Measurements from ENCODE around the gene NDC80.

NDC80 gene

DNA sequence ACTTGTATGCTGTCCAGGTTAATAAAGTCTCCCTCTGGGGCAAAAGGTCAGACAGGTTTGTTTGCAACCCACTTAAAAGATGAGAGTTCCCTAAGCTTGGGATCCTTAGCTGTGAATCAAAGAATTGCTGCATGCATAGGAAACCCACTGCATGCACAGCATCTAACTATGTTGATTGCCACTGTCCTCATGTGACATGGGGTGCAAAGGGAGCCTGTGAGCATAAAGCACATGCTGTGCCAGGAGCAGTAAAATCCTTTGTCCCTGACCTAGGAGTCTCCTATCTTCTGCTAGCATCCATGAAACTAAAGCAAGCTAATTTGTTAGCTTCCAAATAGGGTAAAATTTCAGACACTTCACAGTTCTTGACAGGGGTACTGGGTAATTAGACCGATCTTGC lies 13.8 kb upstream of the NDC80 start:
- DNase-seq (ENCODE audit: low spot score), result no peak

DNA sequence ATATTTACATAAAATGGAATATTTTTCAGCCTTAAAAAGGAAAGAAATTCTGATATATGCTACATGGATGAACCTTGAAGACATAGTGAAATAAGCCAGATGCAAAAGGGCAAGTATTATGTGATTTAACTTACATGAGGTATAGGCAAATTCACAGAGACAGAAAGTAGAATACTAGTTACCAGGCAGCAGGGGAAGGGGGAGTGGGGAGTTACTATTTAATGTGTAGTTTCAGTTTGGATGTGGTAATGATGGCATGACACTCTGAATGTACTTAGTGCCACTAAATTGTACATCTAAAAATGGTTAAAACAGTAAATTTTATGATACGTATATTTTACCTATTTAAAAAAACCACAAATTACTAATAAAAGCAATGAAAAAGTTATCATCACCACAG lies 12.1 kb upstream of the NDC80 start:
- no peak for DNase-seq (ENCODE audit: low spot score)

DNA sequence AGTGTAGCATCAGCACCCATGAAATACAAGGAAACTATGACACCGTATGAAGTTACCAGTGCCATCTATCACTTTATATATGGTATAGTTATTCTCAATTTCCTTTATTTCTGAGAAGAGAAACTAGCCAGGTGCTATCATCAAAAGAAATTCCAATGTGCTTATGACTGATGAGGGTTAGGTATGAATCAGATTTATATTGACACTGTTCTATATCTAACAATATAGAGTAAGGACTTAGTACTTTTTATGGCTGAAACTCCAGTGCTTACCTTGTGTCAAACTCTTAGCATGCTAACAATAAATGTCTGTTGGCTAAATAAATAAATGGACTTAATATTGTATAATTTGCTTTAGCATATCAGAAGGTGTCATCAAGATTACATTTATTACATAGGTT lies 7.0 kb upstream of the NDC80 start:
- no peak for DNase-seq (ENCODE audit: low spot score)

DNA sequence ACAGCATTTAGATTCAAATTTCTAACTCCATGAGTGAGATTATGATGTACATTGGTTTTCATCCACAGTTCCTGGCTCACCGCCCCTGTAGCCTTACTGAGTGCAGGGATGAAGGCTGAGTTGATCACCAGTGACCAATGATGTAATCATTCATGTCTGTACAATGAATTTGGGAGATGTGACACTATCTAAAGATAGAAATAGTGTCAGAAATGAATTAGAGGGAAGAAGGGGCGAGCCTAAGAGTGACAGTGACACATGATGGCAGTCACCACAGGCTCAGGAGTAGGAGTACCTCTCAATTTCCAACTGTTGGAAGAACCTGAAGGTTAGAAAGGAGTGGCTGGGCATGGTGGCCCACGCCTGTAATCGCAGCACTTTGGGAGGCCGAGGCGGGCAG lies 3.2 kb upstream of the NDC80 start:
- DNase-seq (ENCODE audit: low spot score), result no peak

DNA sequence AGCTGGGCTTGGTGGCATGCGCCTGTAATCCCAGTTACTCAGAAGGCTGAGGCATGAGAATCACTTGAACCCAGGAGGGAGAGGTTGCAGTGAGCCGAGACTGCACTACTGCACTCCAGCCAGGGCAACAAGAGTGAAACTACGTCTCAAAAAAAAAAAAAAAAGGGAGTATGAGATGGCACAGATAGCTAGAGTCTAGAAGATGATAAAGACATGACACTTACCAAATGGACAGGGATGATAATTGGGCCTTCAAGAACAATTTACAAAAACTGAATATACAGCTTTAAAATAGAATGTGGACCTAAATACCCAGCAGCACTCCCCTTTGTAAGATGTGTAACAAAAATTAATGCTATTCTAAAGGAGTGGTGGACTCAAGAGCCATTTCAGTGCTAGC lies 2.8 kb upstream of the NDC80 start:
- no peak for DNase-seq (ENCODE audit: low spot score)

DNA sequence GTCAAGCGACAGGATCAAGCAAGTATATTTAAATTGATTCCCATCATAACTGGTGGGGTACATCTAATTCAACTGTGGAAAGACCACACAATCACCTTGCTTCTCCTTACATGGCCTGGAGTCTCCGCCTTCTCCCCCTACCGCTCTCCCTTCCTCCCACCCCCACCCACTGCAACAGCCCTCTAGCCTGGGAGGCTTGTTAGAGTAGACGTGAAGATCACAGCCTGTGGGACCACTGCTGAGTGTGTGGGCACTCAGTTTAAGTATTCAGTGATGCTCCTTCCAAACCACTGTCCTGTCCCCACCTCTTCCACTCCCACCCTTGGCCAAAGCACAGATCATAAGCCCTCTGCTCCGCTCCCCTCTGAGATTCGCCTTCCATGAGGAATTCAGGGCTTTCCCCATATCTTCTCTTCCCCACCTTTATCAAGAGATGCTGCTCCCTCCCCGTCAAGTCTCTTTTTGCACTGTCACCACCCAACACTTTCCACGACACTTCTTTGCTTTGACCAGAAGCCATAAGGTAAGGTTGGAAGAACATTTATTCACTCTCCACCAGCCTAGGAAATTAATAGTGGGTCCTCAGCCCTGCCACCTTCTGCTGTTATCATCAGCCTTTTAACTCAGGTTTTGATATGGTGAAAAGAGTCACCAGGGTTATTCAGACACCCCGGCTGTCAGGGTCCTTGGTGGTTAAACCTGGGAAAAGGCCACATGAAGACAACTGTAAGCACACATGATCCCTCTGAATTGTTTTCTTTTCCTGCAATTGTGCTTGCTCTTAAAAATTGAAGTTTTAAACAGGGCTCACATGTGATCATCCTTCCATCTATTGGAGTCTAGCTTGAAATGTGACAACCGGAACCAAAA lies 1.8 kb upstream of the NDC80 start:
- no peak for DNase-seq (ENCODE audit: low spot score)

DNA sequence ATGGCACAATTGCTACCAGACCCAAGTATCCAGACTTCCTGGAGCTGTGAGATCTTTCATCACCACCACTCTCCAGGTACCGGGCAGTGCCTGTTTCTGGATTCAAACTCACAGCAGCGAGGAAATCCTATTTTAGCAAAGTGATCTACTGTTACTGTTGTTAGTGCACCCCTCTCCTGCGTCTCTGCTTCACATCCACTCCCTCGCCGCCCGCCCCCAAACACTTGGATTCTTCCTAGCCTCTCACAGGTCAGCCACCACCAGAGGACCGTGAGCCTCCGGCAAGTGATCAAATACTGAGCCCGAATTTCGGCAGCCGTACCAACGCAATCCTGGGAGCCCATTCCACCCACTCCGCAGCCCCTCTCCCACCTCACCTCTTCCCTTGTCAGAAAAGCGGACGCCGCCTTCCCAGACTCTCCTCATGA lies 571 bp upstream of the NDC80 start:
- peak; percentile 87 for DNase-seq (ENCODE audit: low spot score)

DNA sequence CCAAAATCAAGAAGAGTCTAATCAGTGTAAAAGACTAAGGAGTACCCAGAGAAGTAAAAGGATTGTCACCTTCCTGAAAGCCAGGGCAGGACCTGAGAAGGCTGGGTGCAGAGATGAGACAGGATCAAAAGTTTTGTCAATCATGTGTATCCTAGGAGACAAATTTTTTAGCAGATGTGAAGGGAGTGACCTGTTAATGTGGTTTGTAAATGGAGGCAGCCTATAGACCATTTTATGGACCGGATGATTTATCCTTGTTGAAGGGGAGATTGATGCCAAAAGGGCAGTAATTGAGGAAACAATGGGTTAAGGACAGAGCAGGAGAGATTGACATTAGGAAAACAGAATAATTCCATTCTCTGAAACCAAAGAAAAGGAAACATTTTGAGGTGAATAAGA lies 813 bp downstream of the NDC80 start:
- DNase-seq (ENCODE audit: low spot score), result no peak

DNA sequence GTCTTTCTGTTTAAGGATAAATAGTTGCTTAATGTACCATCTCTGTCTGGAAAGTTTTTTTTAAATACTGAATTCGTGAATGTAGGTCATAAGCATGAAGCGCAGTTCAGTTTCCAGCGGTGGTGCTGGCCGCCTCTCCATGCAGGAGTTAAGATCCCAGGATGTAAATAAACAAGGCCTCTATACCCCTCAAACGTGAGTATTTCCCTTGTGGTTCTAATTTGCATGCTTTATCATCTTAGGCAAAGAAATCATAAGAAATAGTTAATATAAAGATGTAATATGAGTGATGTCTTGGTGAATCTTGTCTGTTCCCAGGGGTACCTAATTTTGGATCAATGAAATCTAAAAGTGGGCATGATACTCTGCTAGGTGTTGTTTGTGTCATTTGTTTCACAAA lies 1.5 kb downstream of the NDC80 start:
- DNase-seq (ENCODE audit: low spot score), result no peak

DNA sequence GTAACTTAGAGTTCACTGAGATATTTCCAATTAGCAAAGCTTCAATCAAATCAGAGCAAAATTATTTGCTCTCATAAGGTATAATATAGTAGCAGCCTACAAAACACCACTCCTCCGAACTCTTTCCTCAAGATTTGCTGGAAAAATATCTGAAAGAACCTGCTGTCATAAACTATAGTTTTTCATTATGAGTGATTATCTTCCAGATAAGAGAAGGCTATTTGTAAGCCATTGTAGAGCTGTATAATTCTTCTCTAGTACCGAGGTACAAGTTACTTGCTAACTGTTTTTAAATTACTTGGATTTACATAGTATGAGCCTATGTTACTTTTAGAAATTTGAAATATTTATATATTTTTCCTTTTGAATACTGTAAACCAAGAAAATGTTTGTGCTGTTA lies 2.1 kb downstream of the NDC80 start:
- no peak for DNase-seq (ENCODE audit: low spot score)

DNA sequence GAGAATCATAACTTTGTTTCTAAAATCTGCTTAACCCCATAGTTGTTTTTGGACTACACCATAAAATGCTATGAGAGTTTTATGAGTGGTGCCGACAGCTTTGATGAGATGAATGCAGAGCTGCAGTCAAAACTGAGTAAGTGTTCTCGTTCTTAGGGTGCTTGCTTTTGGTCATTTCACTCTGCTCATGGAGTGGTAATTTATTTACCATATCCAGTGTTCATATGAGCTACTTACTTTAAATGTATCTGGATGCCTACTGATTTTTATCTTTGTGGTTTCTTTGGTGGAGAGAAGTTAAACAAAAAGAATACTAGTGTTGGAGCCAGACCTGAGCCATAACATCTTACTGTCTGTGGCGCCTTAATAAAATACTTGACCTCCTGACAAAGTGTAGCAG lies 16.4 kb downstream of the NDC80 start:
- DNase-seq (ENCODE audit: low spot score), result no peak

DNA sequence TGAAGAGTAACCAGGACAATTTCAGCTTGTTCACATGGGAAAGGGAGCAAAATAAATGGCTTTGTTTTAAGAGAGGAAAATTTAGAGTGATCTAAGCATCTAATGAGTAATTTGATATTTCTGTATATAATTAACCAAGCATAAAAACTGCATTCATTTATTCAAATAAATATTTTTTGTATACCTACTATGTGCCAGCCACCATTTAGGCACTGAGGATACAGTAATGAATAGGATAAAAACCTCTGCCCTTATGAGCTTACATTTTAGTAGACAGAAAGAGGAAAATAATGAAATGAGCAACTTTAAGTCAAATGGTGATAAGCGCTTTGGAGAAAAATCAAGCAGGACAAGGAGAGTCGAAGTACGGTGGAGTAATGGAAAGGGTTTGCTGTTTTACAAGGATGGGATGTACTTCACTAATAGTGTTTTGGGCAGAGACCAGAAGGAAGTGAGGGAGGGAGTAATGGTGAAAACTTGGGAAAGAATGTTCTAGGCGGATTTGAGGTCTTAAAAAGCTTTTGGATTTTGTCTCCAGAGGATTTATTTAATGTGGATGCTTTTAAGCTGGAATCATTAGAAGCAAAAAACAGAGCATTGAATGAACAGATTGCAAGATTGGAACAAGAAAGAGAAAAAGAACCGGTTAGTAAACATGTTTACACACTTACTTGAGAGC lies 17.4 kb downstream of the NDC80 start:
- DNase-seq (ENCODE audit: low spot score), result no peak

DNA sequence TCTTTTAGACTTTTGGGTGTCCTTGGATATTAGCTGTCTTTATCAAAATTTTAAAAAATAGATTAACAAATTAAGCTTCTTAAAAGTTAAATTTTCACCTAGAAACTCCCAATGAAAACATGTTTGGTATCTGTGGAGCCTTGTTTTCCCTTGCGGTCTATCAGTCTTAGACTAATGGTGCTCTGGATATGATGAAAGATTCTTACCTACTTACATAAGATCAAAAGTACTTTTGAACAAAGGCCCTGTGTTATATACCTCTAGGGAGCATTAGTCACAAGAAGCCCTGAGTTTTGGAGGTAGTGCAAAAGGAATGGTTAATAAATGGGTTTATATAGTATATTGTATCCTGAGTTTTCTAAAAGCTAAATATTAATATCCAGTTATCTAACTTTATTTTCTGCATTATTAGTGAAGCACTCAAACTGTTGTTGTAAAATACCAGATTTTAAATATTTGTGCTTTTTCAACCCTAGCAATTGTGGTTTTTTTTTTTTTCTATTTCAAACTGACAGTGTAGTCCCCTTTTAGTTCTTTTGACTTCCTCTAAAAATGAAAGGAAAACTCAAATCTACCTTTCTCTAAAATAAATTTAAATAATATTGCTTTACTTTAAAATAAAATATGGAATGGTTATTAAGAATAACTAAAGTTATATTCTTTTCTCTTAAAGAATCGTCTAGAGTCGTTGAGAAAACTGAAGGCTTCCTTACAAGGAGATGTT lies 18.1 kb downstream of the NDC80 start:
- DNase-seq (ENCODE audit: low spot score), result no peak

DNA sequence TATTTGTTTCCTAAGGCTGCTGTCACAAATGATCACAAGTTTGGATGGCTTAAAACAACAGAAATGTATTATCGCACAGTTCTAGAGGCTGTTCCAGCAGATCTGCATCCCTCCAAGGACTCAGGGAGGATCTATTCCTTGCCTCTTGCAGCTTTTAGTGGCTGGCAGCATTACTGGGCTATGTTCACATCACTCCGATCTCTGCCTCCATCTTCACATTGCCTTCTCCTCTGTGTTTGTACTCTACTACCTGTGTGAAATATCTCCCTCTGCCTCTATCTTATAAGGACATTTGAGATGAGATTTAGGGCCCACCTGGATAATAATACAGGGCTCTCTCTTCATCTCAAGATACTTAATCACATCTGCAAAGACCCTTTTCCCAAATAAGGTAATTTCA lies 18.9 kb downstream of the NDC80 start:
- no peak for DNase-seq (ENCODE audit: low spot score)

DNA sequence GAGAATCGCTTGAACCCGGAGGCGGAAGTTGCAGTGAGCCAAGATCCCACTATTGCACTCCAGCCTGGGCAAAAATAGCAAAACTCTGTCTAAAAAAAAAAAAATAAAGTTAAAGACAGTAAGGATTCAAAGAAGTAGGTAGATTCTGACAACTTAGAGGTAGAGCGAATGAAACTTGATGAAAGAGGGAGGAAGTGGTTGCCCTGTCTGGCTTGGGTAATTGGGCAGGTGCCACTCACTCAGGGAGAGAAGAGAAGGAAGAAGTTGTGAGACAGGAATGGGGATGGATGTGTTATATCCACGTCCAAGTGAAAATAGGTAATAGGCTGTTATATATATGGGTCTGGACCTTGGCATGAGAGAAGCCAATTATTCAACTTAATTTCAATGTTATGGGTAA lies 26.3 kb downstream of the NDC80 start:
- no peak for DNase-seq (ENCODE audit: low spot score)

DNA sequence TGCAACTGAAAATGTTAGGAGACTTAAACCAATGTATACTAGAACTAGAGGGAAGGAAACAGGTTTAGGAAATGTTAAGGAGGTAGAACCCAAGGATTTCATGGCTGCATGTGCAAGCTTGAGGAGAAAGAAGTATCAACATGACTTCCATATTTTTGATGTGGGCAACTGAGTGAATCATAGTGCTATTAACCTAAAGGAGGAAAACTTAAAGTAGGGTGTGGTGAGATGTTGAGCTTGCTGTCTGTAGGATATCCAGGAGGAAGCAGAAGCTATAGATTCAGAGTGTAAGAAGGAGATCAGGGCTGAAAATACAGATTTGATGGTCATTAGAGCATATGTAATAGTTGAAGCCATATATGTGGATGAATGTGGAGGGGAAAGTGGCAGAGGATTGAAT lies 31.5 kb downstream of the NDC80 start:
- DNase-seq (ENCODE audit: low spot score), result no peak

DNA sequence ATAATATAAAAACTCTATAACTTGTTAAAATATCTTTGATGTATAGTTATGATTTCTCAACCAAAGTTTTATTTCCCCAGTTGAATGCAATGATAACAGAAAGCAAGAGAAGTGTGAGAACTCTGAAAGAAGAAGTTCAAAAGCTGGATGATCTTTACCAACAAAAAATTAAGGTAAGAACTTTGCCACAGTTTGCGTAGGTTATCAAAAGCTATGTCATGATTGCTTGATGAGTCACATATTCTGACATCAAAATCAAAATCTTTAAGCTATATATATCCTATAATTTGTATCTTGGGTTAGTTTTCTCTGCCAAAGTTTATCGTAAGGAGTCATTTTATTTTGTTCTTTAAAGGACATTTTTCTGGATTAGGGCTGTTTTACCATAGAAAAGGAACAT lies 35.0 kb downstream of the NDC80 start:
- DNase-seq (ENCODE audit: low spot score), result no peak

DNA sequence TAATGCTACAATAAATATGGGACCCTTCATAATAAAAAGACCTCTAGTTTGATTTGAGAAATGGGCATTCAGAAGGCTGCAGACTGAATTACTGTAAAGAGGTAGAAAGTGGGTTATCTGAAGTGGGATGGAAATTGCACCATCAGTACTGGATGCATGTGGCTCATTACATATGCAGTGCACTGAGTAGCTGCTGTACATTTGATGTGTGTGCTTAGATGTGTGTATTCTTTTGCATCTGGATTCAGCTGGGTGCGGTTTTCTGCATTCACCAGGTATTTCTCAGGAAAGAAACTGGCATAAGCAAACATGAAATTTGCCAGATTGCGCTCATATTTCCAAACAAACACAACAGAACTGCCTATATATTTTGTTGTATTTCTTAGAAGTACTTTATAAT lies 38.2 kb downstream of the NDC80 start:
- no peak for DNase-seq (ENCODE audit: low spot score)

DNA sequence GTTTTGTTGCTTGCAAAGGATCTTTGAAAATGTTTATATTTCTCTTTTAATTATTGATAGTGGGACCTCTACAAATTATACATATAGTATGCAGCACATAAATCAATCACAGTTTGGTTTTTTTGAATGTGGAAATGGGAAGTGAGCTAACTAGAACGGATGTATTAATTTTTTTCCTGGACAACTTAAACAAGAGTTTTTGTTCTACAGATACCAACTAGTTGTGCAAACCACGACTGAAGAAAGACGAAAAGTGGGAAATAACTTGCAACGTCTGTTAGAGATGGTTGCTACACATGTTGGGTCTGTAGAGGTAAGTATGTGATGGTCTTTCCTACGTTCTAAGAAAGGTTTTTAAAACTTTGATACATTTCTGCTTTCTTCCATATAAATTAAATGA lies 39.2 kb downstream of the NDC80 start:
- no peak for DNase-seq (ENCODE audit: low spot score)

DNA sequence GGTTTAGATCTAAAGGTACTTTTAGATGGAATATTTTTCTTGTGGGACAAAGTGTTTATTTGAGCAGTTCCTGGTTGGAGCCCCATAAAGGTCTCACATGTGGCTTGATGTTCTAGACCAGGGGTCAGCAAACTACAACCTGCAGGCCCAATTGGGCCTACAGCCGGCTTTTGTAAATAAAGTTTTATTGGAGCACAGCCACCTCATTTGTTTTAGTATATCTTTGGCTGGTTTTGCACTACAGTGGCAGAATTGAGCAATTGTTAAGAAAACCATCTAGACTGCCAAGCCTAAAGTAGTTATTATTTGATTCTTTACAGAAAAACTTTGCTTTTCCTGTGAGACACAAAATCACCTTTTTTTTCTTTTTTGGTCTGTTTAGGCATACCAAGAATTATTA lies 41.6 kb downstream of the NDC80 start:
- DNase-seq (ENCODE audit: low spot score), result no peak

DNA sequence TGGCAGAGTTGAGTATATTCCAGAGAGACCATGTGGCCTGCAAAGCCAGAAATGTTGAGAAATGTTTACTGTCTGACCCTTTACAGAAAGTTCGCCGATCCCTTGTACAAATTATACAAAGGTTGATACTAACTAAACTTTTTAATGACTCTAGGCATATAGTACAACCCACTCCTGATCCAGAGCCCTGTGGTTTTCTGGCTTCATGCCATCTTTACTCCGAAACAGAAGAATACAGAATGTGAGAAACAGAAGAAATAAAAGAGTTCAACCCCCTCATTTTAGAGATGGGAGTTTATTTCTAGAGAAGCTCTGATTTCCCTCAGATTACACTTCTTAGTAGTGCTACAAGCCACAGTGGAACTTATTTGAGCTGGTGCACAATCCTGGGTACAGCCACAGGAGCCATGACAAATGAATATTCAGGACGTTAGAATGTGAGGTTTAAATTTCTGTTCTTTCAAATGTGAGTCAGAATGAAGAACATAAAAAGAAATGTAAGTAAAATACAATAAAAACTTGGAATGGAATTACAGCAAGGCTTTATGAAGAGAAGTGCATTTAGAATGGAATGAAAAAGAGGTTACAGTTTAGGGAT lies 46.1 kb downstream of the NDC80 start:
- no peak for DNase-seq (ENCODE audit: low spot score)

DNA sequence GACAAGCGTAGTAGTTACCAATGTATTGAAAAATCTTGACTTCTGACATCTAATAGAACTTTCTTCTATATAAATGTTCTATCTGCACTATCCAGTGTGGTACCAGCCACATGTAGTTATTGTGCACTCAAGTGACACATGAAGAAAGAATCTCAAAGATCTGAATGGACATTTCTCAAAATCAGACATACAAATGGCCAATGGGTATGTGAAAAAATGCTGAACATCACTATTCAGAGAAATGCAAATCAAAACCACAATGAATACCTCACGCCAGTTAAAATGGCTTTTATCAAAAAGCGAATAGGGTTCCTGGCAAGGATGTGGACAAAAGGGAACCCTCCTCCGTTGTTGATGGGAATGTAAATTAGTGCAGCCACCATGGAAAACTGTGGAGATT lies 46.7 kb downstream of the NDC80 start:
- DNase-seq (ENCODE audit: low spot score), result no peak

DNA sequence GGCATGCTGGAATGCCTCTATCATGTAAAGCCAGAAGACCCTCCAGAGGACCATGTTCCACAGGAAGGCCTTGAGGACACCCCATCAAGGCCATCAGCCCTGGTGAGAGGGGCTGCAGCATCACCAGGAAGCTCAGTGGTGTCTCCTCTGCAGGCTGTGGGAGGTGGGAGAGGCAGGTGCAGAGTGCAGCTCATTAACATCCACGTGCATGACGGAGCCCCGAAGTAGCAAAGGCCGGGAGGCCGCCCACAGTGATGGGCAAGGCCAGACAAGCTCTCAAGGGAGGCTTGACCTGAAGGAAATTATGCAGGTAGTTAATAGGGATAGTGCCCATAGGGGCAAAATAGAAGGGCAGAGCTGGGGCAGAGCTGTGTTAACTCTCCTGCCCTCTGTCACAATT lies 53.9 kb downstream of the NDC80 start:
- no peak for DNase-seq (ENCODE audit: low spot score)

All from cerebellar cortex (tissue), 1 donor.